GM23338 (cell line): ENCODE measurements around the gene MGAT4B. TPM values are rescaled to one million over a fixed set of nuclear protein-coding genes. Genes with fewer than 3 reads are reported as not detected.

Experiments
- microRNA counts: library from miRNA; unstranded; fragments of <30 nt; microRNA quantifications from one replicate; lab custom pipeline; 2017
- microRNA-seq: library from miRNA; unstranded; fragments of <30 nt; microRNA quantifications from one replicate; pipeline ENCODE4, GENCODE V29; 2017
- polyA plus RNA-seq: library from polyadenylated mRNA; unstranded; fragments of >200 nt; fragmentation: Nextera tagmentation; extraction: Ambion mirVana; gene quantifications from 2 replicates; pipeline ENCODE4 v1.2.1, GENCODE V29; 2016
- small RNA-seq: library from RNA; depleted of rRNA; stranded (forward); fragments of <200 nt; gene quantifications from one replicate; pipeline ENCODE3, GENCODE V24; 2014; ENCODE audit warnings: low replicate concordance
- total RNA-seq: library from RNA; depleted of rRNA; stranded (reverse); fragments of >200 nt; shearing (Covaris generic); gene quantifications from 2 replicates; pipeline ENCODE4 v1.2.3, GENCODE V29; 2014; rRNA removed

Gene MGAT4B
- total and polyA plus RNA-seq, 2 experiments from 2014 or later = 32.3 to 101 TPM

MicroRNAs within 50 kb of the gene (microRNA counts, 767-probe panel; counts per million panel counts)
- microRNA hsa-miR-1229 (lab: Ali Mortazavi, UCI) = not detected

Small RNA genes within 50 kb of the gene (microRNA-seq; reads per million reads assigned to microRNA genes)
- 1.6 reads per million for gene MIR1229

Small RNA genes within 50 kb of the gene (small RNA-seq; reads per million reads assigned to genes)
- gene MIR1229 (not detected), gene RF00019 (not detected)

Other genes starting within 250 kb of the MGAT4B start
- gene HNRNPH1, start 183.2 kb downstream of the MGAT4B start, total RNA-seq = 572 and 715 TPM in 2 replicates
- gene HNRNPH1, start 183.2 kb downstream of the MGAT4B start, polyA plus RNA-seq = 330 and 410 TPM in 2 replicates
- gene CBY3, start 125.8 kb downstream of the MGAT4B start, total RNA-seq = 0.52 and 2.3 TPM in 2 replicates
- 0.37 and 0.38 TPM in 2 replicates for gene CBY3, start 125.8 kb downstream of the MGAT4B start, polyA plus RNA-seq
- 440 and 530 TPM in 2 replicates for gene CANX, start 107.9 kb downstream of the MGAT4B start, total RNA-seq
- 163 and 177 TPM in 2 replicates for gene CANX, start 107.9 kb downstream of the MGAT4B start, polyA plus RNA-seq
- 43.8 and 43.9 TPM in 2 replicates for gene MAML1, start 74.0 kb downstream of the MGAT4B start, total RNA-seq
- gene MAML1, start 74.0 kb downstream of the MGAT4B start, polyA plus RNA-seq = 9.6 and 9.8 TPM in 2 replicates
- gene LTC4S, start 12.9 kb downstream of the MGAT4B start, total RNA-seq = 1.2 and 10.1 TPM in 2 replicates
- gene LTC4S, start 12.9 kb downstream of the MGAT4B start, polyA plus RNA-seq = 4.0 and 5.8 TPM in 2 replicates
- gene SQSTM1, start 14.0 kb upstream of the MGAT4B start, total RNA-seq = 83.6 and 92.6 TPM in 2 replicates
- 52.5 and 58.0 TPM in 2 replicates for gene SQSTM1, start 14.0 kb upstream of the MGAT4B start, polyA plus RNA-seq
- gene MRNIP, start 52.0 kb upstream of the MGAT4B start, total RNA-seq = 29.4 and 34.4 TPM in 2 replicates
- gene MRNIP, start 52.0 kb upstream of the MGAT4B start, polyA plus RNA-seq = 18.0 and 18.2 TPM in 2 replicates
- gene TBC1D9B, start 101.0 kb upstream of the MGAT4B start, total RNA-seq = 34.5 and 38.0 TPM in 2 replicates
- 17.1 and 19.0 TPM in 2 replicates for gene TBC1D9B, start 101.0 kb upstream of the MGAT4B start, polyA plus RNA-seq